DMS79 (cell line): Measurements from ENCODE around the gene MICALL1.

Source experiments
- DNase-seq: peaks from one replicate; lab custom pipeline; 2025; lab: John Stamatoyannopoulos, UW

Gene MICALL1

GRCh38 chr22:37905534-37906363 lies at the start of gene MICALL1:
MICALL1 (plus strand) TSS chr22:37906297; CDS start chr22:37906423, 126 bp downstream.
- DNase-seq = no peak

GRCh38 chr22:37860796-37861421 lies 45.2 kb upstream of the MICALL1 start:
- DNase-seq = no peak

- no peak for DNase-seq
Observed at GRCh38 chr22:37862570-37863325, 43.3 kb upstream of the MICALL1 start.

- DNase-seq = no peak
Observed at GRCh38 chr22:37865510-37865909, 40.6 kb upstream of the MICALL1 start.

- no peak for DNase-seq
Observed at GRCh38 chr22:37870273-37870672, 35.8 kb upstream of the MICALL1 start.

- DNase-seq = no peak
Observed at GRCh38 chr22:37880668-37881440, 25.2 kb upstream of the MICALL1 start.

- DNase-seq = no peak
Observed at GRCh38 chr22:37884420-37884819, 21.7 kb upstream of the MICALL1 start.

GRCh38 chr22:37887584-37888378 lies 18.3 kb upstream of the MICALL1 start:
- no peak for DNase-seq

- no peak for DNase-seq
Observed at GRCh38 chr22:37891926-37892325, 14.2 kb upstream of the MICALL1 start.

GRCh38 chr22:37892566-37893335 lies 13.3 kb upstream of the MICALL1 start:
- no peak for DNase-seq

- no peak for DNase-seq
Observed at GRCh38 chr22:37893583-37893983, 12.5 kb upstream of the MICALL1 start.

- no peak for DNase-seq
Observed at GRCh38 chr22:37894939-37895670, 11.0 kb upstream of the MICALL1 start.

- no peak for DNase-seq
Observed at GRCh38 chr22:37896181-37896592, 9.9 kb upstream of the MICALL1 start.

- no peak for DNase-seq
Observed at GRCh38 chr22:37896939-37897338, 9.2 kb upstream of the MICALL1 start.

- DNase-seq = no peak
Observed at GRCh38 chr22:37897807-37898206, 8.3 kb upstream of the MICALL1 start.

GRCh38 chr22:37898441-37899181 lies 7.5 kb upstream of the MICALL1 start:
- DNase-seq = no peak

- DNase-seq = no peak
Observed at GRCh38 chr22:37904572-37905533, 1.2 kb upstream of the MICALL1 start.
